ENCODE data around the gene RGS13.

DNA sequence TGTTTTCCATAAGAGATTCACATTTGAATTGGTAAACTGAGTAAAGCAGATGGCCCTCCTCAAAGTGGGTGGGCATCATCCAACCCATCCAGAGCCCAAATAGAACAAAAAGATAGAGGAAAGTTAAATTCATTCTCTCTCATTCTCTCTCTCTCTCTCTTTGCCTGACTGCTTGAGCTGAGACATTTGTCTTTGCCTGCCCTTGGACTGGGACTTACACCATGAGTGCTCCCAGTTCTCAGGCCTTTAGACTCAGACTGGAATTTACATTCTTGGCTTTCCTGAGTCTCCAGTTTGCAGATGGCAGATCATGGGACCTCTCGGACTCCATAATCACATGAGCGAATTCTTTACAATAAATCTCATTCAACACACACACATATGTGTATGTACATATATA lies 69.6 kb downstream of the RGS13 start:
- no peak for TF ChIP-seq POLR2AphosphoS5 (IDR thresholded peaks at IDR 0.05)
- TF ChIP-seq CTCF (IDR thresholded peaks at IDR 0.05) = no peak
- no peak for TF ChIP-seq EP300 (IDR thresholded peaks at IDR 0.05)
- TF ChIP-seq POLR2A (IDR thresholded peaks at IDR 0.05; ENCODE audit: low read depth) = no peak
